ENCODE measurements around the gene PCDH1.

Gene PCDH1

DNA sequence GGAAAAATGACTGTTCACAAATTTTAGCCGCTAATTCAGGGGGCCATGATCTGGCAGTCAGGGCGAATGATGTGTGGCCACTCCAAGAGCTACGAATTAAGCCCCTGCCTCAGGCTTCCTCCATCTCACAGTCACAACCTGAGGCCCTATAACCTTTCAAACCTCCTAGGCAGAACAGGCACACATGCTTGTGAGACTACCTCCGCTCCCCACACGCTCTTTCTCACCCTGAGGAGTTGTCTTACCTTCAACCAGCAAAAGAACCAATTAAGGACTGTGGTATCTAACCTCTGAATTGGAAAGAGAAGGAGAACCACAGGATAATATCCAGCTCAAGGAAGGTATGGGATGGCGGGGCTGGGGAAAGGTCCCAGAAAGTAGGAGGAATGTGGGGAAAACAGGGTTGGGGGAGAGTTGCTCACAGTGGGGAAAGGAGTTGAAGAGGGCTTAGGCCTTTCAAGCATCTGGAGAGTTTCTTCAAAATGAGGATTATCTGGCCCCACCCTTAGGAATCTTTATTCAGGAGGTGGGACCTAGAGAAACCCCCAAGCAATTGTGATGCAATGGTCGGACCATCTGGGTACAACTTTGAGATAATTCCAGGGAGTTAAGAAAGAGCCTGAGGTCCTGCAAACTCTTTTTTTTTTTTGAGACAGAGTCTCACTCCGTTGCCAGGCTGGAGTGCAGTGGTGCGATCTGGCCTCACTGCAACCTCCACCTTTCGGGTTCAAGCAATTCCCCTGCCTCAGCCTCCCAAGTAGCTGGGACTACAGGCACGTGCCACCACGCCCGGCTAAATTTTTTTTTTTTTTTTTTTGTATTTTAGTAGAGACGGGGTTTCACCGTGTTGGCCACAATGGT, 5.5 kb downstream of the PCDH1 start:
- TF ChIP-seq ZNF274 (IDR thresholded peaks at IDR 0.05; ENCODE audit: low read depth, low read length): no peak
- H3K4me3 ChIP-seq (ENCODE audit: low read length): no peak overlapping the region

DNA sequence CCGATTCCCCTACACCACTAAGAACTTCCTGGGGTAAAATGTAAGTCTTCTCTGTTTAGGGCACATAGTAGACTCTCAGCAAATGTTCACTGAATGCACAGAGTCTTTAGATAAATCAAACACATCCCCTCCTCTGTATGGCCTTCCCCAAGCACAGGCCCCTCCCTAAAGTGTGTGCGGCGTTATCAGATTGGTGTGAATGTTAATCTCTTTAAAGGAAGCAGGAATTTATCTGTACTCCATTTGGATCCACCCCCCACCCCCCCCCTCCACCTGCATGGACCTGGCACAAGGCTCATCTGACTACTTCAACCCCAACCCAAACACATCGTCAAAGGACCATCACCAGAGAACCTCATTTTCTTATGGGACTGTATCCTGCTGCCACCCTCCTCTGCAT, 6.3 kb downstream of the PCDH1 start:
- no peak overlapping the region for H3K4me3 ChIP-seq (ENCODE audit: low read length)
- TF ChIP-seq ZNF274 (IDR thresholded peaks at IDR 0.05; ENCODE audit: low read depth, low read length): no peak

DNA sequence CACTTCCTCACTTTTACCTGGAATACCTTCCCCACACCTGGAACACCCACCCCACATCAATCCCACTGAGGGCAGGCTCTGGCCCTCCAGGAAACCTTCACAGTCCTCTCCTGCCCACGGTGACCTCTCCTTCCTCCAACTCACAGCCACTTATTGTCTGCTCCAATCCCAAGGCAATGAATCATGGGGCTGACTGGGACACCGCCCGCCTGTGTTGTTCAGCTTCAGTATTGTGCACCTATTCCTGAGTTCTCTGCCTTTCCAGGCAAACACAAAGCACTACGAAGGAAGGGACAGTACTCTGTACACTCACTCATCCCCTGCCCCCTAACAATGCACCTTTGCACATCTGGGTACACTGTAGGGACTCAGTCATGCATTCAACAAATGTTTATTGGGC, 7.3 kb downstream of the PCDH1 start:
- no peak overlapping the region for H3K4me3 ChIP-seq (ENCODE audit: low read length)
- TF ChIP-seq ZNF274 (IDR thresholded peaks at IDR 0.05; ENCODE audit: low read depth, low read length): no peak

DNA sequence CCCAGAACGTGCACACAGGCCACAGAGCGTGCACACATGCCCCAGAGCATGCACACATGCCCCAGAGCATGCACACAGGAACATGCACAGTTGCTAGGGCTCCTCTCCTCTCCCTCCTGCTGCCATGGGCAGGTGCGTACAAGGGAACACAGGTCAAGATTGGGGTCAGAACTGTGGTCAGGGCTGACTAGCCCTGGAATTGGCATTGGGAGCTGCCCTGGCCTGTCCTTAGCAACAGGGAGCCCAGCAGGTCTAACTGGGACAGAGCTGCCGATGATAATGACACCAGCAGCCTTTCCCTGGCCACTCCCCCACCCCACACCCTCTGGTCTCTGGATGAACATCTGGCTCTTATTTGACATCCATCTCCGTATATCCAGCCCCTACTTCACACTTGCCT, 8.0 kb downstream of the PCDH1 start:
- no peak overlapping the region for H3K4me3 ChIP-seq (ENCODE audit: low read length)
- TF ChIP-seq ZNF274 (IDR thresholded peaks at IDR 0.05; ENCODE audit: low read depth, low read length): no peak

DNA sequence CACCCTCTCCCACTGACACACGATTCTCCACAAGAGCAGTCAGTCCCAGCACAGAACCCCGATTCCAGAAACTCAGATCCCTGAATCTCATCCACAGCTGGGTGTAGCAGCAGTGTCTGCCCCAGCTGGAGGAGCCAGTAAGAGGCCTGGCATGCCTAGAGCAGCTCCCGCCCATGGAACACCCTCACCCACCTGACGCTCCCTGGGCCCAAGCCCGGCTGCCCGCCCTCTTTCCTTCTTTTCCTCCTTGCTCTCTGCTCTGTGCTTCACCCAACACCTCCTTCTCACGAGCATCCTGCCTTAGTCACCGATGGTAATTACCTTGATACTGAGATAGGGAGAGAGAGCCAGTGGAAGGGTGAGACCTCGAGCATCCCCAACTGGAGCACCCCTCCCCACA, 8.7 kb downstream of the PCDH1 start:
- TF ChIP-seq ZNF274 (IDR thresholded peaks at IDR 0.05; ENCODE audit: low read depth, low read length): no peak
- H3K4me3 ChIP-seq (ENCODE audit: low read length): no peak overlapping the region

DNA sequence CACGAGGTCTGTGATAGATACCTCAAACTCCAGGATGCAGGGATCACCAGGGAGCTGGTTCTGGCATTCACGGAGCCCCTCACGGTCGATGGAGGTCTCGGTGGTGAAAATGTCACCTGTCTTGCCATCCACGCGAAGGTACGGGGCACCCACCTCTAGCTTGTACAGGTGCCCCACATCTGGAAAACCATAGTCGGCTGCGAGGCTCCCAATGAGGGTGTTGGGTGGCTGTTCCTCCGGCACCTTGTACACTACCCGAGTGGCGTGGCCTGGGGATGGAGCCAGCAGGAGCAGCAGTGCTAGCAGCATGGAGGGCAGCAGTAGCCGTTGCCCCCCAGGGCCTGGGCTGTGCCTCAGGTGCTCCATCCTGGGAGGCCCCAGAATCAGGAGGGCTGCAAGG, 9.2 kb downstream of the PCDH1 start:
- H3K4me3 ChIP-seq (ENCODE audit: low read length): no peak overlapping the region
- TF ChIP-seq ZNF274 (IDR thresholded peaks at IDR 0.05; ENCODE audit: low read depth, low read length): no peak

DNA sequence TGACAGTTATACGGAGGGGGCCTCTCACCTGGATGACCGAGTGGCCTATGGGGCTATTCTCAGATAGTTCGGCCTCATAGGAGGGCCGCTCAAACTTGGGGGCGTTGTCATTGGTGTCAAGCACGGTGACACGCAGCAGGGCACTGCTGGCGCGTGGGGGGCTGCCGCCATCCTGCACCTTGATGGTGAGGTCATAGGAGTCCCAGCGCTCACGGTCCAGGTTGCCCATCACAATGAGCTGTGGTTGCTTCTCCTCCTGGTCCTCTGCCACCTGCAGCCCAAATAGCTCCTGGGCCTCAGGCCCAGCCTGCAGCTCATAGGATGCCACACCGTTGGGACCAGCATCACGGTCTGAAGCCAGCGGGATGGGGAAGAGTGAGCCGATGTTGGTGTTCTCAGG, 9.7 kb downstream of the PCDH1 start:
- TF ChIP-seq ZNF274 (IDR thresholded peaks at IDR 0.05; ENCODE audit: low read depth, low read length): no peak

DNA sequence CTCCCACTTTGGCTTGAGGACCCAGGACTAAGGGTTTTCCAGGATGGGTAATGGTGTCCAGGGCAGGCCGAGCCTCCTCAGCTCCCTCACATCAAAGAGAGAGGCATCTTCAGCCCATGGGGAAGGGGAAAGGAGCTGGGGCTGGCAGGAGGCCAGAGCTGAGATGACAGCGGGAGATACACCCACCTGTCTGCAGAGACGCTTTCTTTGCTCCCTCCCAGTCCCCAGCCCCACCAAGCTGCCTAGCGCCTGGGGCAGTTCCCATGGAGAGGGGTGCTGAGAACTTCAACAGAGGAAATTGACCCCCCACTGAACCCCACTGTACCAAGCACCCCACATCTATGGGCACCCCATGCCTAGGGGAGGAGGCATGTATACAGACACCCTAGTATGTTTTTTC, 10.6 kb downstream of the PCDH1 start:
- H3K4me3 ChIP-seq (ENCODE audit: low read length): no peak overlapping the region

More for the DNA sequence above, 9.7 kb downstream of the PCDH1 start:
- H3K4me3 ChIP-seq (ENCODE audit: low read length): no peak overlapping the region

DNA sequence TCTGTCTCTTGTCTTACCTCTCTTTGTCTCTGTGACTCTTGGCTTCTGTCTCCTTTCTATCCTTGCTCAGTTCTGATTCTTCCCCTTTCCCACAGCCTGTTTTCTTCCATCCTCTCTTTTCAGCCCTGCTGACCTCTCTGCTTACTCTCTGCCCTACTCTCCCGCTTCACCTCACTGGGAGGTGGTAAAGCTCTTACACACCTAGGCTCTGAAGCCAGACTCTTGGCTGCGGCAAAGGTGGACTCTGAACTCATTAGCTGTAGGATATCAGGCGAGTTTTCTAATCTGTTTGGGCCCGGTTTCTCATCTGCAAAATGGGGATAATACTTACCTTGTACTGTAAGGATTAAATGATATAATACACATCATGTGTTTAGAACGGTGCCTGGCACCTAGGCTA, 11.1 kb downstream of the PCDH1 start:
- TF ChIP-seq ZNF274 (IDR thresholded peaks at IDR 0.05; ENCODE audit: low read depth, low read length): no peak
- no peak overlapping the region for H3K4me3 ChIP-seq (ENCODE audit: low read length)

More for the DNA sequence above, 10.6 kb downstream of the PCDH1 start:
- TF ChIP-seq ZNF274 (IDR thresholded peaks at IDR 0.05; ENCODE audit: low read depth, low read length): no peak

DNA sequence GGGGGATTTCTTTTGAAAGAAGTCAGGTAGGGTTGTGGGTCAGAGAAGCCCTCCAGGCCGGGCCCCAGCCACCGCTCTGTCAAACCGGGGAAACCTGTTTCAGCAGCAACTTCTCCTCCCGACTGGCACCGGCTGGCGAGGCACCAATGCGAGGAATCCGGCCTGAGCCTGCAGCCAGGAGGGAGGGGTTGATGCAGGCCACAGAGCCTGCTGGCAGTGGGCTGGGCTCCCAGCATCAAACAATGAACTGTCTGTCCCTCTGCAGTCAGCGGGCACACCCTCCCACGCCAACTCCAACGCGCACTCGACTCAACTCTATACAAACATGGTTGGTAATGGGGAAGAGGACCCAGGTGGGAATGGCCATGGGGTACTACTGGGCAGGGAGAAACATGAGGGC, 12.1 kb downstream of the PCDH1 start:
- no peak for TF ChIP-seq ZNF274 (IDR thresholded peaks at IDR 0.05; ENCODE audit: low read depth, low read length)
- H3K4me3 ChIP-seq (ENCODE audit: low read length): no peak overlapping the region

DNA sequence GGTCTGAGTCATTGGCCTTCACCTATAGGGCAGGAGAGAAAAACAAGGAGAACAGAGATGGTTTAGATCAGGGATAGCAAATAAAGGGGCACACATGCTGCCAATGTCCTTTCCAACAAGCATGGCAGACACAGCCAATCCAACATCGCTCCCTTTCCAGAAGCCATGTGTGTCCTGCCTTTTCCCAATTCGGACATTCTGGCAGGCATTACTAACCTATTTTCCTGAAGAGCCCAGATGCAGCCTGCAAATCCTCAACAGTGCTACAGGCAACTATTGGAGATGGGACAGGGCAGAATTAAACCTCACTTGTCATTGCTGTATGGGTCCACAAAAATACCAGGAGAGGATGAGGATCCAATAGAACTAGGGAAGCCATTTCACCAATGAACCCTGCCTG, 12.8 kb downstream of the PCDH1 start:
- H3K4me3 ChIP-seq (ENCODE audit: low read length): no peak overlapping the region
- no peak for TF ChIP-seq ZNF274 (IDR thresholded peaks at IDR 0.05; ENCODE audit: low read depth, low read length)

DNA sequence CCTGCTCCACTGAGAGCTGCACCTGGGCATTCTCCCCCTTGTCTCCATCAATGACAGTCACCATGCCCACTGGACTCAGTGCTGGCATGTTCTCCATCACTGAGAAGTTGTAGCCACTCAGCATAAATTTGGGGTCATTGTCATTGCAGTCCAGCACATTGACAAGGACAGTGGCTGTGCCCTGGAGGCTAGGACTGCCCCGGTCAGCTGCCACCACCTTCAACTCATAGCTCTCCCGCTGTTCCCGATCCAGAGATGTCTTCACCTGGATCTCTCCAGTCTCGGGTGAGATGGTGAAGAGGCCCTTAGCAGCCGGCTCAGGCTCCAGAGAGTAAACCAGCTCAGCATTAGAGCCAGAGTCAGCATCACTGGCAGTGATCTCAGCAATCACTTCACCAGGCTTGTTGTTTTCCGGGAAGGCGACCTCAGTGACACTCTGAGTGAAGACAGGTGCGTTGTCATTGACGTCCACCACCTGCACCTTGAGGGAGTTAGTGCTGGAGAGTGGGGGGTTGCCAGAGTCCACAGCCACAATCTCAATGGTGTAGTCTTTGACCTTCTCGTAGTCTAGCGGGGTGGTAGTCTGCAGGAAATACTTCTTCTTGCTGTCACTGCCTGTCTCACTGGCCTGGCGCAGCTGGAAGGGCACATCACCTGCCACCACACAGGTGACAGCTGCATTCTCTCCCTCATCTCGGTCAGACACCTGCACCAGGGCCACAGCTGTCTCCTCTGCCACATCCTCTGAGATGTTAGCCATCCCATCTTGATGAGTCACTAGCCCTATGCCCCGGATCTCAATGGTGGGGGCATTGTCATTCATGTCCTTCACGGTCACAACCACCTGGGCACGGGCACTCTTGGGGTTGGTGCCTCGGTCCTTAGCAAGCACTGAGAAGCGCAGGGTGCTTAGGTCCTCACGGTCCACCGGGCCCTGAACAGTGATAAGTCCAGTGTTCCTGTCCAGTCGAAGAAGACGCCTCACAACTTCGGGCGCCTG, 13.5 kb downstream of the PCDH1 start:
- H3K4me3 ChIP-seq (ENCODE audit: low read length): no peak overlapping the region
- no peak for TF ChIP-seq ZNF274 (IDR thresholded peaks at IDR 0.05; ENCODE audit: low read depth, low read length)

DNA sequence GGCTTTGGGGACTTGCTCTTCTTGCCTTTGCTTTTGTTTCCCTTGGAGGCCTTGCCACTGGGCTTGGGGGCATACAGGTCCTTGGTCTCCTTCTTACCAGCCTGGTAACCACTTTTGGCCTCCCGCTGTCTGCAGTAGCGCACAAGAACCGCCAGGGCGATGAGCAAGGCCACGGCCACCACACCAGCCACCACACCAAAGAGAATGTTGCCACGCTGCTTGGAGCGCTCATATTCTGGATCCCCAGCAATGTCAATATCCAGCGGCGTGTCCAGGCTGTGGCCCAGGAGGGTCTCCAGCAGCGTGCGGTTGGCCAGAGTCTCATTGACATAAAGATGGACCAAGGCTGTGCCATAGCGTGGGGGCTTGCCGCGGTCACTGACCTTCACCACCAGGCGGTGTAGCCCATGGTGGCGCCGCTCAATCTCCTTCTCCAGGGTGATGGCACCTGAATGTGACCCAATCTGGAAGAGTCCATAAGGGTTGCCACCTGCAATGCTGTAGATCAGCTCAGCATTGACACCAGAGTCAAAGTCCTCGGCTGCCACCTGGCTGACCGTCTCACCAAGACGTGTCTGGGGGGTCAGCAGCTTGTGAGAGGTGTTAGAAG, 14.5 kb downstream of the PCDH1 start:
- no peak overlapping the region for H3K4me3 ChIP-seq (ENCODE audit: low read length)
- TF ChIP-seq ZNF274 (IDR thresholded peaks at IDR 0.05; ENCODE audit: low read depth, low read length): no peak

DNA sequence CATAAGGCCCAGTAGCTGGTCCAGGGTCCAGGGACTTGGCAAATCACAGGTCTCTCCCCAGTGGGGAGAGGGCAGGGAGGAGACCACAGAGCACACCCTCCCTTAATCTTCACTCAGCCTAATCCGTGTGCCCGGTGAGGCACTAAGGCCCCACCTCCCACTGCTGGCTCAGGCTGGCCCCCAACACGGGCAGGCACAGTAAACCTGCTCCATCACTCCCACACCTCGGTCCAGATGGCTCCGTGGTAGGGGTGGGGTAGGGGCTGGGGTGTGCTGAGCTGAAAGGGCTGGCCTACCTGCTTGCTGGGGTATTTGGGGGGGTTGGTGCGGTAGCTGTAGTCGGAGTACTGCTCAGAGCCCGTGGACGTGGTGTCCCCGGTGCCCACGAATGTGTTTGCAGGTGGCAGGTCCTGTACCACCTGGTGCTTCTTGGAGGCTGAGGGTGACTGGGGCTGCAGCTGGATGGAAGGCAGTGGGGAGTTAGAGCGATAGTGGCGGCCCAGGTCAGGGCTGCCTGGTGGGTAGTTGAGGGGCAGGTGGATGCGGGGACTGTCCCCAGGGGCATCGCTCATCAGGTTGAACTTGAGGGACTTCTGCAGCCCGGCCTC, 15.2 kb downstream of the PCDH1 start:
- TF ChIP-seq ZNF274 (IDR thresholded peaks at IDR 0.05; ENCODE audit: low read depth, low read length): no peak
- no peak overlapping the region for H3K4me3 ChIP-seq (ENCODE audit: low read length)
